HT1080 (cell line): Measurements from ENCODE around the gene ZNF302. TPM values are rescaled to one million over a fixed set of nuclear protein-coding genes. Genes with fewer than 3 reads are reported as not detected.
"Not testable (repeated sequence)": the region's sequence is repeated elsewhere in the genome, so short reads cannot be mapped to it uniquely, and the experiment has no call there.

Experiments used
- DNase-seq: peaks from one replicate; pipeline ENCODE4 v3.0.0-alpha.2; 2015; ENCODE audit warnings: low read depth
- polyA plus RNA-seq, 2 experiments: library from polyadenylated mRNA; depleted of rRNA; stranded (reverse); fragments of >200 nt; gene quantifications; 2 replicates each; pipeline ENCODE4 v1.2.3, GENCODE V29; 2015
- total RNA-seq: library from RNA; depleted of rRNA; stranded (reverse); fragments of >200 nt; shearing (Covaris generic); gene quantifications from 2 replicates; pipeline ENCODE4 v1.2.3, GENCODE V29; 2014; rRNA removed

The ZNF302 gene
- total RNA-seq = 11.8 and 12.3 TPM in 2 replicates
- 10.9 and 14.7 TPM in 2 replicates for polyA plus RNA-seq (2015; cell fraction: cytosol; rRNA removed)
- 55.4 and 55.5 TPM in 2 replicates for polyA plus RNA-seq (2015; cell fraction: nucleus; rRNA removed)

DNA sequence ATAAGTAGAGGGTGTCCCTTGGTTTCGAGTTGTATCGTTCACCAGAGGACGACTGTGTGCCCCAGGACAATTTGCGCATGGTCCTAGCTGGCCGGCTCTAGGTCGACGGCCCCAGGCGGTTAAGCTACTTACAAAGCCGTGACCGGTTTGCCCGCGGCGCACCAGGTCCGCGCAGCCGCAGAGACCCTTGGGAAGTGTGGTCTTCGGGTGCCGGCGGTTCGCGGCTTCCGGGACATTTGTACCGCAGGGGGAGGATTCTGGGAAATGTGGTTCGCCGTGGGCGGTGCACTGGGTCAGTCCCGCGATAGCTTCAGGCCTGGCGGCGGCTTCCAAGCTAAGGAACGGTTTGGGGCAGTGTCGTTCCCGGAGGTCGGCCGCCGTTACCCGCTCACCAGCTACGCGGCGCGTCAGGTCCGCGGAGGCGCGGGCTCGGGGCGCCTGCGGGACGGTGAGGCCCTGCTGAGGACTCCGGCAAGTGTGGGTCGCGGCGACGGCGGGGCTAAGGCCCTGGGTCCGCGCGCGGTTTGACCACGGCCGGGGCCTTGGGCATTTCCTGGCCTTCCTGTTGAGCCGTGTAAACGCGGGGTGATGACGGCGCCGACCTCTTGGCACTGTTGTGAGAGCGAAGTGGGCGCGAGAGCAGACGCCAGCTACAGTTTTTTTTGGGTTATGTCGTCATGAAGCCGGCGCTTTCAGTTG, at the start of gene ZNF302:
ZNF302 (plus strand) TSS at position 293 of the 699 bp plus-strand sequence. CDS start 1,127 bp downstream, outside the sequence.
- DNase-seq = peak; percentile 95

GRCh38 chr19:34633802-34634201, 43.7 kb upstream of the ZNF302 start:
- DNase-seq = no peak

- DNase-seq = peak; percentile 26
These were observed 37.9 kb upstream of the ZNF302 start for GRCh38 chr19:34639491-34640085.

GRCh38 chr19:34642241-34642640, 35.2 kb upstream of the ZNF302 start:
- no peak for DNase-seq

DNA sequence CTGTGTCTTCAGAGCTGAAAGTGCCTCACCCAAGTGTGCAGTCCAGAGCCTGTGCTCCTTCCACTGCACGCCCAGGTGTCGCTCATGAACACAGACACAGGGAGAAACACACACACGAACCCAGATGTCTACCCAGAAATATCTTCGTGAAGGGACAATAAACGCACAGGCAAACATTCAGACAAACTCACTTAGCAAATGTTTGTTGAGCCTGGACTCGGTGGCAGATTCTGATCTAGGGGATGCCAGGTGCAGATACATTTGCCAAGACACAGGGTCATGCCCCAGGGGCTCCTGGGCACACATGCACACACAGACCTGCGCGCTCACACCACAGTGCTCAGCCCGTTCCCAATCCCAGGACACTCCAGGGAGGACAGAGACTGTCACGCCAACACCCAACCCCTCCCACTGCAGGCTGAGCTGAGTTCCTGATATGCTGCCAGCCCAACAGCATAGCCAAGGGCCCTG, 32.5 kb upstream of the ZNF302 start:
- no peak for DNase-seq

- DNase-seq = no peak
These were observed 31.9 kb upstream of the ZNF302 start for GRCh38 chr19:34645551-34645950.

DNA sequence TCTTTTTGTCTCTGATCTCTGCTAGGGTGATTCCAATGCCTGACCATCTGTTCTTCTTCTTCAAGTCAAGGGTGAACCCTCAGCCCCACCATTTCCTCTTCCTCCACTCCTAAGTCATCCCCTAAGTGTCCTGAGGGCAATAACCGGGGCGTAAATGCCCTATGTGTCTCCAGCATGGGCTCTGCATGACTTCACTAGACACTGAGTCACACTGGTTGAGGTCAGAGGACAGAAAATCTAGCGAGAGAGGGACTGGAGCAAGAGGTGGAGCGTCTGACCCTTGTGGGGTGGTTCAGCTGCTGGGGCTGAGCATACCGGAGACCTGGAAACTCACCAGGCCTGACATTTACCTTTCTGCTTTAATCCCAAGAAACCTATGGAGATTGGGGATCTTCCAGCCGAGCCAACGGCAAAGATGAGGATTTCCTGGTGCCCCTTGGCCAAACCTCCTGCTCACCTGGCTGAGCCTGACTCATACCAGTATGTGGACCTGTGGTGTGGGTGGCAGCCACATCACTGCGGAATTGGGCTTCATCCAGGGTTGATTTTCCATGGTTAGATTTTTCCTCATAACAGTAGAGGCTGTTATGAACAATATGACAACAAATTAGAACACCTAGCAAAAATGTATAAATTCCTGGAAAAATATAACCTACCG, 27.5 kb upstream of the ZNF302 start:
- DNase-seq = no peak

- no peak for DNase-seq
These were observed 25.7 kb upstream of the ZNF302 start for GRCh38 chr19:34651747-34652146.

GRCh38 chr19:34654796-34655195, 22.7 kb upstream of the ZNF302 start:
- DNase-seq = no peak

GRCh38 chr19:34655651-34656050, 21.8 kb upstream of the ZNF302 start:
- DNase-seq = no peak

GRCh38 chr19:34661357-34661756, 16.1 kb upstream of the ZNF302 start:
- DNase-seq = no peak

- DNase-seq = peak; percentile 21
These were observed 14.6 kb upstream of the ZNF302 start for GRCh38 chr19:34662919-34663318.

GRCh38 chr19:34664168-34664567, 13.3 kb upstream of the ZNF302 start:
- DNase-seq = no peak

GRCh38 chr19:34664870-34665269, 12.6 kb upstream of the ZNF302 start:
- no peak for DNase-seq

- not testable (repeated sequence) for DNase-seq
These were observed 12.2 kb upstream of the ZNF302 start for GRCh38 chr19:34665275-34665674.

GRCh38 chr19:34666200-34666957, 11.1 kb upstream of the ZNF302 start:
- no peak for DNase-seq

GRCh38 chr19:34666958-34667265, 10.6 kb upstream of the ZNF302 start:
- DNase-seq = no peak

DNA sequence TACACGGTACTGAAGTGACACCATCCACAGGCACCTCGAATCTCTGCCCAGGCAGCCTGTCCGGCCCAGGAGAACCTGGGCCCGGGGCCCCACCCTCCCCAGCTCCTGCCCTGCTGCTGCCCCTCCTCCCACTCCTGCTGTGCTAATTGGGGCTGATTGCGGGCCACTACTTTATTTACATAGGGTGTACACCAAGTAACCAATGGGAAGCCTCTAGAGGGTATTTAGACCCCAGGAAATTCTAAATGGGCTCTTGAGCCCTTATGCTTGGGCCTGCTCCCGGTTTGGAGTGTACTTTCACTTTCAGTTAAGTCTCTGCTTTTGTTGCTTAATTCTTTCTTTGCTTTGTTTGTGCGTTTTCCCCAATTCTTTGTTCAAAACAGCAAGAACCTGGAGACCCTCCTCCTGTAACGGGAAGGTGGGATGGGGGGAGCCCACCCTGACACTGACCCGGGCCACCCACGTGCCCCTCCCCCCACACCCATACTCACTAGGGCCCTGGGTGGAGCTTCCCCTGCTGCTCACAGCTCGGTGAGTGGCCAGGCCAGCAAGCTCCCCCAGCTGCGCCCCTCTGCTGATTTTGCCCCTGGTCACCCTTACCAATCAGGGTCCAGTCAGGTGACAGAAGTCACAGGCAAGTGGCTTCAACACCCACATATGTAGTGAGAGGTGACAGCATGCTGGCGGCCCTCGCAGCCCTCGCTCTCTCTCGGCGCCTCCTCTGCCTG, 10.0 kb upstream of the ZNF302 start:
- no peak for DNase-seq

DNA sequence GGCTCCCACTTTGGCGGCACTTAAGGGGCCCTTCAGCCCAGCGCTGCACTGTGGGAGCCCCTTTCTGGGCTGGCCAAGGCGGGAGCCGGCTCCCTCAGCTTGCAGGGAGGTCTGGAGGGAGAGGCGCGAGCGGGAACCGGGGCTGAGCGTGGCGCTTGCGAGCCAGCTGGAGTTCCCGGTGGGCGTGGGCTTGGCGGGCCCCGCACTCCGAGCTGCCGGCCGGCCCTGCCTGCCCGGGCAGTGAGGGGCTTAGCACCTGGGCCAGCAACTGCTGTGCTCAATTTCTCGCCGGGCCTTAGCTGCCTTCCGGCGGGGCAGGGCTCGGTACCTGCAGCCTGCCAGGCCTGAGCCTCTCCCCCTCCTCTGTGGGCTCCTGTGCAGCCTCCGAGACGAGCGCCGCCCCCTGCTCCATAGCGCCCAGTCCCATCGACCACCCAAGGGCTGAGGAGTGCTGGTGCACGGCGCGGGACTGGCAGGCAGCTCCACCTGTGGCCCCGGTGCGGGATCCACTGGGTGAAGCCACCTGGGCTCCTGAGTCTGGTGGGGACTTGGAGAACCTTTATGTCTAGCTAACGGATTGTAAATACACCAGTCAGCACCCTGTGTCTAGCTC, 9.3 kb upstream of the ZNF302 start:
- DNase-seq = not testable (repeated sequence)

DNA sequence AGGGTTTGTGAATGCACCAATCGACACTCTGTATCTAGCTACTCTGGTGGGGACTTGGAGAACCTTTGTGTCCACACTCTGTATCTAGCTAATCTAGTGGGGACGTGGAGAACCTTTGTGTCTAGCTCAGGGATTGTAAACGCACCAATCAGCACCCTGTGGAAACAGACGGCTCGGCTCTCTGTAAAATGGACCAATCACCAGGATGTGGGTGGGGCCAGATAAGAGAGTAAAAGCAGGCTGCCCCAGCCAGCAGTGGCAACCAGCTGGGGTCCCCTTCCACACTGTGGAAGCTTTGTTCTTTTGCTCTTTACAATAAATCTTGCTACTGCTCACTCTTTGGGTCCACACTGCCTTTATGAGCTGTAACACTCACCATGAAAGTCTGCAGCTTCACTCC, 8.8 kb upstream of the ZNF302 start:
- not testable (repeated sequence) for DNase-seq
